HAP-1 (cell line): ENCODE data around the gene MYO5C.

Experiments
- DNase-seq, 2 experiments: peaks; one replicate each; pipeline ENCODE4 v3.0.0-alpha.2; 2016 to 2020; ENCODE audit warnings: low spot score in 2 of 2
- H3K27me3 ChIP-seq: fragments of 250-450 bp; sonication (Bioruptor Pico); 2 replicates; pipeline ENCODE4 v1.5.1; 2020; ENCODE audit warnings: low read depth, mild to moderate bottlenecking, moderate library complexity
- H3K36me3 ChIP-seq: fragments of 250-450 bp; sonication (Bioruptor Pico); replicated peaks from 2 replicates; pipeline ENCODE4 v1.5.1; 2020; ENCODE audit warnings: mild to moderate bottlenecking
- H3K4me1 ChIP-seq: fragments of 250-450 bp; sonication (Bioruptor Pico); 2 replicates; pipeline ENCODE4 v1.5.1; 2020; ENCODE audit warnings: mild to moderate bottlenecking
- H3K4me3 ChIP-seq: fragments of 250-450 bp; sonication (Bioruptor Pico); 2 replicates; pipeline ENCODE4 v1.5.1; 2020; ENCODE audit warnings: mild to moderate bottlenecking, moderate library complexity
- H3K9me3 ChIP-seq: fragments of 250-450 bp; sonication (Bioruptor Pico); 2 replicates; pipeline ENCODE4 v1.5.1; 2020; ENCODE audit warnings: mild to moderate bottlenecking, moderate library complexity
- in situ Hi-C: fragments of 300-500 bp; cut with MboI; formaldehyde crosslinking; loops from 3 replicates; pipeline ENCODE4 v1.14.3; 2020; ENCODE audit warnings: low sequenced_read_pairs, inconsistent platforms, mixed read lengths

Gene MYO5C

DNA sequence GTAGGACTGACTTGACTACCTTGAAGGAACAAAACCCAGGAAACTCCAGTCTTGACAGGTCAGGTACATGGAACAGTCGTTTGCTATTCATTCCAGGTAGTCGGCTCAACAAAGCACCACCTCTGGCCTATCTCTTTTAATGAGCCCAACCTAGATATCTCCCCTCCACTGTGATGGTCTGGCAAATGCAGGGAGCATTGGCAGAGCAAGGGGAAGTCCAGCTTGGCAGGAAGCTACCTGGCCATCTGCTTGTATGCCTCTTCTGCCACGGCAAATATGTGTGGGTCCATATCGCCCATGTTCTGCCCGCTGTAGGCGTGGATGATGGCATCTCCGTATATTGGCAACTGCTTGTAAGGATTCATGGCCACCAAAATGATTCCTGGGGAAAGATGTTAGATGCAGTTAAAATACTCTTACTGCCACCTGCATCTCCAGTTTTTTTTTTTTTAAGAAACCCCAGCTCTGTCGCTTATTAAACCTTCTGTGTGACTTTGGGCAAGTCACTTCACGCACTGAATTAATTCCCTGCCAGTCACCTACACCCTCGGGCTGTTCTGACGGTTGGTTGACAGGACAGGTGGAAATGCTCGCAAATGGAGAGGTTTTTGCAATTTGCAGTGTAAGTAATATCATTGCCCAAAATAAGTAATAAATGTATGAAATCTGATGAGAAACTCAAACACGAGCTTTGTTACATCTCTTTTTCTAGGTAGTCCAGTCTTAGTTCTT, 16.8 kb downstream of the MYO5C start:
- in situ Hi-C loops: no loop called here
- H3K36me3 ChIP-seq: no peaks in the 10 kb centered on the region

GRCh38 chr15:52278135-52278534, 17.5 kb downstream of the MYO5C start:
- in situ Hi-C loops: no loop called here
- Histone ChIP-seq H3K4me1 (no peaks in the 10 kb centered on the region), H3K27me3 (no peaks in the 10 kb centered on the region), H3K9me3 (no peaks in the 10 kb centered on the region), H3K4me3 (no peak overlapping the region), H3K36me3 (no peaks in the 10 kb centered on the region)
- DNase-seq: no peak

More for the DNA sequence above, 16.8 kb downstream of the MYO5C start:
- H3K4me3 ChIP-seq: no peak overlapping the region
- H3K4me1 ChIP-seq: no peaks in the 10 kb centered on the region
- DNase-seq: no peak
- H3K27me3 ChIP-seq: no peaks in the 10 kb centered on the region
- no peaks in the 10 kb centered on the region for H3K9me3 ChIP-seq

GRCh38 chr15:52277575-52277974, 18.0 kb downstream of the MYO5C start:
- H3K4me1 ChIP-seq: no peaks in the 10 kb centered on the region
- no peaks in the 10 kb centered on the region for H3K36me3 ChIP-seq
- H3K27me3 ChIP-seq: no peaks in the 10 kb centered on the region
- no peaks in the 10 kb centered on the region for H3K9me3 ChIP-seq
- in situ Hi-C loops: no loop called here
- no peak for DNase-seq
- no peak overlapping the region for H3K4me3 ChIP-seq

DNA sequence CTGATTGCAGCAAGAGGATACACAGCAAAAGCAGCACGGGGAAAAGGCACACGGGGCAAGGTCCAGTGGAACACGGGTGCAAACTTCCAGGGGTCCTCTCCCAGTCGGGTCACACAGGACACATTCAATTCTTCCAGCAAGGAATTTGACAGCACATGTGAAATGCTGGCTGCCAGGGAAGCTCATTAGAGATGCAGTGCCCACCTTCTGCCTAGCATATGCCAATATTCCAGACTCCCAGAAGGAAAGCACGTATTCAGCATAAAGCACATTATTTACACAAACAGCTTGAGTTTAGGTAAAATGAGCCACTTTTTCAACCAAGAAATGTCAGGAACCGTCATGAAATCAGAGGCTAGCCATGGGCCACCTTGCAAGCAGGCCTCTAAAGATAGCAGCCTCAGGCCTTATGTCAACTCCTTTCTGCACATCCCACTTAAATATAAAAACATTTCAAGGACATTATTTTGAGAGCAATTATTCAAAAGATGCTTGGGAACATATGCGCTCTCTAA, 19.3 kb downstream of the MYO5C start:
- no peak for DNase-seq
- Histone ChIP-seq H3K4me1 (no peaks in the 10 kb centered on the region), H3K36me3 (no peaks in the 10 kb centered on the region), H3K27me3 (no peaks in the 10 kb centered on the region), H3K9me3 (no peaks in the 10 kb centered on the region), H3K4me3 (no peak overlapping the region)
- in situ Hi-C loops: no loop called here

- Histone ChIP-seq H3K27me3 (no peaks in the 10 kb centered on the region), H3K4me3 (no peak overlapping the region), H3K36me3 (no peaks in the 10 kb centered on the region), H3K9me3 (no peaks in the 10 kb centered on the region), H3K4me1 (peaks cover 6% of the 10 kb centered on the region)
- in situ Hi-C loops: no loop called here
- DNase-seq: no peak
Measured at GRCh38 chr15:52263563-52264282, 31.9 kb downstream of the MYO5C start.

DNA sequence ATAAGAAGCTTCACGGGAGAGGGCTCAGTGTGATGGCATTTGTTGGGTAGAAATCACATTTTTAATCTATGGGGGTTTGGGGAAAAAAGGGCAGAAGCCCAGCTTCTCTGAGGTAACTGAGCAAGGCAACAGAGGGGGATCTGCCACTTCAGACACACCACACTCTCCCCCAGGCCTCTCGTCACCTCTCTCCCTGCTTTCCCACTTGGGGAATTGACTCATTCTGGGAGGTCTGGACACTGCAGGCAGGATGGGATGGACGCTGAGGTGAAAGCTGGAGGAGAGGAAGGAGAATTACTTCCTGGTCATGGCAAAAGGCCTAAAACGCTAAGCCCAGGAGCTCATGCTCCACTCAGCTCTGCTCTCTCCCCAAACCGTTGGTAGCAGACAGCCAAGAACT, 33.2 kb downstream of the MYO5C start:
- in situ Hi-C loops: no loop called here
- DNase-seq: no peak
- Histone ChIP-seq H3K27me3 (no peaks in the 10 kb centered on the region), H3K9me3 (no peaks in the 10 kb centered on the region), H3K4me3 (no peak overlapping the region), H3K36me3 (no peaks in the 10 kb centered on the region), H3K4me1 (peaks cover 14% of the 10 kb centered on the region)

GRCh38 chr15:52261498-52262242, 33.9 kb downstream of the MYO5C start:
- Histone ChIP-seq H3K4me3 (no peak overlapping the region), H3K36me3 (no peaks in the 10 kb centered on the region), H3K4me1 (peaks cover 15% of the 10 kb centered on the region), H3K27me3 (no peaks in the 10 kb centered on the region), H3K9me3 (no peaks in the 10 kb centered on the region)
- DNase-seq: peak; percentile 81
- in situ Hi-C loops: no loop called here

DNA sequence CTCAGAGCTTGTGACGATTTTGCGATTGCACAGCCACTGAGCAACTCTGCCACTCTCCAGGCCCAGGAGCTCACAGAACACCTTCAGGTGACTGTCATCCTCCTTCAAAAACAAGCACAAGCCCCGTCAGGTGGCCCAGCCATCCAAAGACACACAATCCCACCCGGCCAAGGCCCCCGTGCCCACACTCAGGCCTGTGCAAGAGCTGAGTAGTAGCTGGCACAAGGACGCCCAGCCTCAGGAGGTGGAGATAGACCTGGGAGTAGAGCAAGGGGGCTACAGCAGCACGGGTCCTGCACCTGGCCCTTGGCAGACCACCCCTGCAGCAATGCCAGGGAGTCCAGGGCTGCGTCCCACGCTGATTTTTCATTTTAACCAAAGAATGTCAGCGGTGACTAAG, 34.6 kb downstream of the MYO5C start:
- no peaks in the 10 kb centered on the region for H3K27me3 ChIP-seq
- in situ Hi-C loops: no loop called here
- DNase-seq: no peak
- H3K4me3 ChIP-seq: no peak overlapping the region
- H3K9me3 ChIP-seq: no peaks in the 10 kb centered on the region
- no peaks in the 10 kb centered on the region for H3K36me3 ChIP-seq
- H3K4me1 ChIP-seq: peaks cover 17% of the 10 kb centered on the region

GRCh38 chr15:52259503-52259902, 36.1 kb downstream of the MYO5C start:
- in situ Hi-C loops: loop anchor here (5.0 kb wide), 1 partner anchor 473 kb away; no protein-coding TSS in a partner anchor
- no peak overlapping the region for H3K4me3 ChIP-seq

DNA sequence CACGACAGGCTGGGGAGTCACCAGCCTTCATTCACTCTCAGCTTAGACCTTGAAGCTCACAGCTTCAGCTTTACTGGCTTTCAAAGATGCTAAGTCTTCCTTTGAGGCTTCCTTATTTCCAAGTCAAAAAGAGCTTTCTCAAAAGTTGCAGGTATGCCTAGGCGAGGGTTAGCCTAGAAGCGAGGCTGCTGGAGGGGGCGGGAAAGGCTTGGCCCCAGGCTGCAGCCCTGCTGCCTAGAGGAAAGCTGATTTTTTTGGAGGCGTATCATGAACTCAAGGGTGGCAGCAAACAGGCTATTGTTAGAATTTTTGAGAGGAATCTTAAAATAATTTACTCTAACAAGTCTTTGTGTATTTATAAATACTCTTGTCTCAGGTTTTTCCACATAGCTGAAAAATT, 37.1 kb downstream of the MYO5C start:
- H3K36me3 ChIP-seq: no peaks in the 10 kb centered on the region
- H3K4me3 ChIP-seq: no peak overlapping the region
- H3K4me1 ChIP-seq: peaks cover 17% of the 10 kb centered on the region
- H3K27me3 ChIP-seq: no peaks in the 10 kb centered on the region
- no peak for DNase-seq
- in situ Hi-C loops: loop anchor here (5.0 kb wide), 1 partner anchor 474 kb away; no protein-coding TSS in a partner anchor
- H3K9me3 ChIP-seq: no peaks in the 10 kb centered on the region

More at GRCh38 chr15:52259503-52259902, 36.1 kb downstream of the MYO5C start:
- Histone ChIP-seq H3K4me1 (peaks cover 17% of the 10 kb centered on the region), H3K36me3 (no peaks in the 10 kb centered on the region), H3K9me3 (no peaks in the 10 kb centered on the region), H3K27me3 (no peaks in the 10 kb centered on the region)
- no peak for DNase-seq

DNA sequence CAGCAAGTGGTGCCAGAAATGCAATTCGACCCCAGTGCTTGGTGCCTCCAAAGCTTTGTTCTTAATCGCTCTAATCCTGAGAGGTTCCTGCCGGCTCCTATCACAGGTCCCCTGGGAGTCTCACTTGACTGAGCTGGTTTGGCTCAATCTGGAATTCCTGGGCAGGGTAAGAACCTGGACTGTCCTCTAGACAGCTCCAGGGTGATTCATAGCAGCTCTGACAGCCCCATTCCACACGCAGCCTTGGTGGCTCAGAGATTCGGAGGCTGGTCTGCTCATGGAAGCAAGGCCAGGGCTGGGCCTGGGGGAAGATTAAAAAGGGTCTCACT, 37.9 kb downstream of the MYO5C start:
- peaks cover 17% of the 10 kb centered on the region for H3K4me1 ChIP-seq
- in situ Hi-C loops: loop anchor here (5.0 kb wide), 1 partner anchor 475 kb away; no protein-coding TSS in a partner anchor
- H3K27me3 ChIP-seq: no peaks in the 10 kb centered on the region
- peak; percentile 66 to 74 for DNase-seq
- no peak overlapping the region for H3K4me3 ChIP-seq
- H3K36me3 ChIP-seq: no peaks in the 10 kb centered on the region
- no peaks in the 10 kb centered on the region for H3K9me3 ChIP-seq

DNA sequence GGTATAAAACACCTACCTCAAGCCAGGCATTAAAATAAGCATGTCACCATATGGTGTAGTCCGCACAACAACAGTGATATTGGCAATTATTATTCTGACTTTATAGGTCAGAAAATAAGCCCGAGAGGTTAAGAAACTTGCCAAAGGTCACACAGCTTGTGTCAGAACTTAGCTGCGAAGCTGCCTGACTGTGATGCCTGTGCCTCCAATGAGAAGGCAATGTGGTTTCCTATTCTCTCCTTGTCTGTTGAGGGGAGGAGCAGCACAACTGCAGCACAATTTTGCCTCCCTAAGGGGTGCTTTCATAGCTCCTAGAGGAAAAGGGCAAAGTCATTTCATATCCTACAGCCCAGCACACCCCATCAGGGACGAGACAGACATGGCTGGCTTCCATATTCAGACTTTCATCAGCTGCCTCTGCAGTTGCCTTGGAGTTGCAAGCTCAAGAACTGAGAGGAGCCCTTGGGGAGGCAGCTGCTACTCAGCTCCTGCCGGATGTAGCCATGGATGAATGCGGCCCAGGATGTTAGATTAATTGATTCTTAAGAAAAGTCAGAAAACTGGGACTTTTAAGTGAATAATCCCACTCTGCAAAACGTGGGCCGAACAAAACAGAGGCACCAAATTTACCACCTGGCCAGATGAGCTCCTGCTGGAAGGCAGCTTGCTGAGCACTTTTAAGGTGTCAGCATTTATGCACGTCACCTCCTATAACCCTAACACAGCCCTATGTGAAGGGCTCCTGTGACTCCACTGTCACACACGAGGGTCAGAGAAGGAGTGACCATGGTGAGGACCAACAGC, 38.5 kb downstream of the MYO5C start:
- in situ Hi-C loops: loop anchor here (5.0 kb wide), 1 partner anchor 475 kb away; no protein-coding TSS in a partner anchor
- no peaks in the 10 kb centered on the region for H3K9me3 ChIP-seq
- H3K4me3 ChIP-seq: no peak overlapping the region
- no peaks in the 10 kb centered on the region for H3K36me3 ChIP-seq
- H3K27me3 ChIP-seq: no peaks in the 10 kb centered on the region
- DNase-seq: no peak
- H3K4me1 ChIP-seq: peaks cover 14% of the 10 kb centered on the region

DNA sequence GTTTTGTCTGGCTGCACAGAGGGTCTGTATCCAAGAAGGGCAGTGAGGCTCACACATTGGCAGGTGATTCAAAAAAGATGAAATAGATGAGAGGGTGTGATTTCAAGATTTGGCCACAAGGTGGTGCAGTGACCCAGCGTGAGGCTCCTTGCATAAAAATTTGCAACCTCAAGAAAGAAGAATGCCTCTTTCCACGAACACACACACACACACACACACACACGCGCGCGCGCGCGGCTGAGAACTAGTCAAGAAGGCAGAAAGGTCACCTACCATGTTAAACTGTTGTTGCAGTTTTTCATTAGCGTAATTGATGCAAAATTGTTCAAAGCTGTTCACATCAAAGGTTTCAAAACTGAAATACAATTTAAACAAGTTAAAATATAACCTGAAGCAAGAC, 39.2 kb downstream of the MYO5C start:
- Histone ChIP-seq H3K9me3 (no peaks in the 10 kb centered on the region), H3K27me3 (no peaks in the 10 kb centered on the region), H3K36me3 (no peaks in the 10 kb centered on the region), H3K4me3 (no peak overlapping the region), H3K4me1 (peaks cover 11% of the 10 kb centered on the region)
- in situ Hi-C loops: loop anchor here (5.0 kb wide), 1 partner anchor 476 kb away; no protein-coding TSS in a partner anchor
- peak; percentile 48 to 80 for DNase-seq
